Measurements from ENCODE around the gene PROM1.

GRCh38 chr4:16126714-16127113 lies 42.9 kb upstream of the PROM1 start:
- TF ChIP-seq CTCF (IDR thresholded peaks at IDR 0.05) (no peak), POLR2A (IDR thresholded peaks at IDR 0.05) (no peak)
